Mucosa of rectum (tissue), 2 donors: Measurements from ENCODE around the gene ZNF516.

Source experiments
- H3K27ac ChIP-seq, 2 donors: one replicate each; pipeline ENCODE4 v1.7.0; 2013; ENCODE audit warnings: inconsistent platforms in 2 of 2, low read depth in 2 of 2, low read length in 2 of 2
- H3K27me3 ChIP-seq, 2 donors: one replicate each; pipeline ENCODE4 v1.7.0; 2013; ENCODE audit warnings: low read length in 2 of 2; ENCODE audit not compliant: control insufficient read depth in 2 of 2, insufficient read depth in 2 of 2
- H3K36me3 ChIP-seq, 2 donors: one replicate each; pipeline ENCODE4 v1.7.0; 2013; ENCODE audit warnings: low read length in 2 of 2; ENCODE audit not compliant: control insufficient read depth in 2 of 2, insufficient read depth in 2 of 2
- H3K4me1 ChIP-seq, 2 donors: one replicate each; pipeline ENCODE4 v1.7.0; 2013; ENCODE audit warnings: low read length in 2 of 2, mild to moderate bottlenecking in 1 of 2; ENCODE audit not compliant: control insufficient read depth in 2 of 2, insufficient read depth in 2 of 2
- H3K4me3 ChIP-seq, 2 donors: one replicate each; pipeline ENCODE4 v1.7.0; 2013; ENCODE audit warnings: low read length in 2 of 2
- H3K9ac ChIP-seq, 2 donors: one replicate each; pipeline ENCODE4 v1.7.0; 2013; ENCODE audit warnings: low read length in 2 of 2, low read depth in 1 of 2, mild to moderate bottlenecking in 1 of 2
- H3K9me3 ChIP-seq, 2 donors: one replicate each; pipeline ENCODE4 v1.7.0; 2013; ENCODE audit warnings: low read length in 2 of 2; ENCODE audit not compliant: control insufficient read depth in 2 of 2
- donor health status: healthy.
- donor health status: Normal muscosa, but diverticular disease.

ZNF516 gene

DNA sequence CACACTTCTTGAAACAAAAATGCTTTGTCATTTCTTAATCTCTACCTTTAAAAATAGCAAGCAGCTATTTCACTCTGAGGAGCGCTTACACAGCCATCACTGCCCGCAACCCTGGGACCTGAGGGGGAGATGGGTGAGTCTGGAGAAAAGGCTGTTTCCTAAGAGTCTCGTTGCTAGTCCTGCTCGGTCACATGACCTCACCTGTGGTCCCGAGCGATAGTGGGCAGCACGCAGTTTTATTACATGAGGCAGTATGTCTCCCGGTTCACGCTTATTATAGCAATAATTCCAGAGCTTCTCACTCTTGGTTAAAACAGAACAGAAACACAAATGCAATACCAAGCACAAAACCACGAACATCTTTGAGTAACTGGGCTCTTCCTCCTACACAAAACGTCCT, 105.3 kb downstream of the ZNF516 start:
- no peaks in the 10 kb centered on the region for H3K9me3 ChIP-seq
- peaks cover 3 to 4% of the 10 kb centered on the region in 2 donors for H3K4me1 ChIP-seq
- H3K27me3 ChIP-seq, result no peaks in the 10 kb centered on the region
- H3K4me3 ChIP-seq, result no peak overlapping the region
- H3K36me3 ChIP-seq, result no peaks in the 10 kb centered on the region
- H3K27ac ChIP-seq, result no peak overlapping the region
- H3K9ac ChIP-seq, result no peak overlapping the region

DNA sequence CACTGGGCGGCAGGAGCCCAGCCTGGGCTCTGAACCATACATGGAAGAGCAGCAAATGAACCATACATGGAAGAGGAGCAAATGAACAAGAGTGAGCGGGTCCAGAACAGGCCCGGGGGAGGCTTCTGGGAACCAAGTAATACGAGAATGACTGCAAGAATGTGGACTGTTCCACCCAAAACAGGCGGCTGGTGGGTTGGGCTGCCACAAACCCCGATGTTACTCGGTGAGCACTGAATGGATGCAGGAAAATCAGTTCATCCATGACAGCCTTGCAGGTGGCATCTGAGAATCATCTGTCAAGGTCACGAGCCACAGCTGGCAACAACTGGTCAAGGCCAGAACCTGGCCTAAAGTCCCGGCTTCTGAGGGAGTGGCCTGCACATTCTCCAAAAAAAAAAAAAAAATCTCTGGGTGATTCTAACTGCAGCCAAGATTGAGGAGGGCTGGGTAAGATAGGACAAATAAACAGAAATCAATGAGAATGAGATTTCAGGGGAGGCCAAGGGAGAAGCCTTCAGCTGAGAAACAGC, 106.1 kb downstream of the ZNF516 start:
- H3K27ac ChIP-seq, result no peak overlapping the region
- H3K4me3 ChIP-seq, result no peak overlapping the region
- H3K27me3 ChIP-seq, result no peaks in the 10 kb centered on the region
- no peak overlapping the region for H3K9ac ChIP-seq
- no peaks in the 10 kb centered on the region for H3K9me3 ChIP-seq
- no peaks in the 10 kb centered on the region for H3K36me3 ChIP-seq
- H3K4me1 ChIP-seq, result peaks cover 3 to 4% of the 10 kb centered on the region in 2 donors

DNA sequence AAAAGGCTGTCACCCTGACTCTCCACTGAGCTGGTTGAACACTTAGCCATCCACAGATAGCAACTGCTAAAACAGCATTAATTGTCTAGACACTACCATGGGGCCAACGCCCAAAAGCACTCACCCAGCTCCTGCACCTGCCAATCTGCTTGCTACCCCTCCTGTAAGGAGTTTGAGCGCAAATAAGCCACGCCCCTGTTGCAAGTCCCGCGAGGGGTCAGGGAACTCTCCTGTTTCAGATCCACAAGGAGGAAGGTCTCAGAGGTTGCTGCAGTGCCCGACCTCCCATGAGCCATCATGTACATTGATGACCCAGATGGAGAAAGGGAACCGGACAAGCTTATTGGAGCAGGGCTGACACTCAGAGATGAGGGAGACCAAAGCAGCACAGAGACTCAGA, 106.8 kb downstream of the ZNF516 start:
- H3K27ac ChIP-seq, result no peak overlapping the region
- no peaks in the 10 kb centered on the region for H3K36me3 ChIP-seq
- H3K9ac ChIP-seq, result no peak overlapping the region
- H3K27me3 ChIP-seq, result no peaks in the 10 kb centered on the region
- no peak overlapping the region for H3K4me3 ChIP-seq
- peaks cover 3 to 4% of the 10 kb centered on the region in 2 donors for H3K4me1 ChIP-seq
- H3K9me3 ChIP-seq, result no peaks in the 10 kb centered on the region

DNA sequence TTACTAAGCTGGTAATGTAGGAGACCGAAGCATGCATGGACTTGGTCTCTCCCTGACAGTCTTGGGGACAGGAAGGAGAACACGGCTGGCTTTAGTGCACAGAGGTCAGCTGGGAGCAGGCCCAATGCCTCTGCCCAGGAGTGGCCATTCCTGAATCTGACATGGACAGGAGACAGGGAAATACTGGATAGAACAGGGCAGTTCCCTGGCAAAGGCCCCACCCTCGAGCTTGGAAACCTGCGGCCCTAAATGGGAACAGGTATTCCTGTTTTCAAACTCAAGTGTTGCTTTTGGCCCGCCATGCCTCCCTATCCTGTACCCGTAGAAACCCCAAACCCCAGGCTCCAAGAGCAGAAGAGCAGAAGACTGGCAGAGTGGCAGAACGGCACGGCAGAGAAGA, 107.4 kb downstream of the ZNF516 start:
- Histone ChIP-seq H3K4me3 (no peak overlapping the region), H3K27ac (no peak overlapping the region), H3K27me3 (no peaks in the 10 kb centered on the region), H3K36me3 (no peaks in the 10 kb centered on the region), H3K9me3 (no peaks in the 10 kb centered on the region), H3K4me1 (peaks cover 3 to 4% of the 10 kb centered on the region in 2 donors), H3K9ac (no peak overlapping the region)

DNA sequence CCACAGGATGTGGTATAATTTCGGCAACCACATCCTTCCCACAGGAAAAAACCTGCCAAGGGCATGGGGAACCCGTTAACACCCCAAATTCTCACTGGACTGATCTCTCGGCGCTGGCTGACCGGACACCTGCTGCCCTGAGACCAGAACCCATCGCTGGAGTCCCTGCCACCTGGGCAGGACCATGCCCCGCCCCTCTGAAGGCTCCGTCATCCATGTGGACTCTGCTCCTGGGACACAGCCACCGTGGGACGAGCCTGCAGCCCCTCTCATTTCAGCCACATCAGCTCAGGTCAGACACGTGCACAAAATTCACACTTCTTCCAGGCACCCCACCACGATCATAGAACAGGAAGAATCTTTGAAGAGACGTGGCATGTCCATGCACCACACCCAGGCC, 108.2 kb downstream of the ZNF516 start:
- no peaks in the 10 kb centered on the region for H3K36me3 ChIP-seq
- H3K9ac ChIP-seq, result no peak overlapping the region
- no peaks in the 10 kb centered on the region for H3K9me3 ChIP-seq
- H3K4me1 ChIP-seq, result peaks cover 3 to 4% of the 10 kb centered on the region in 2 donors
- H3K27ac ChIP-seq, result no peak overlapping the region
- H3K4me3 ChIP-seq, result no peak overlapping the region
- H3K27me3 ChIP-seq, result no peaks in the 10 kb centered on the region

DNA sequence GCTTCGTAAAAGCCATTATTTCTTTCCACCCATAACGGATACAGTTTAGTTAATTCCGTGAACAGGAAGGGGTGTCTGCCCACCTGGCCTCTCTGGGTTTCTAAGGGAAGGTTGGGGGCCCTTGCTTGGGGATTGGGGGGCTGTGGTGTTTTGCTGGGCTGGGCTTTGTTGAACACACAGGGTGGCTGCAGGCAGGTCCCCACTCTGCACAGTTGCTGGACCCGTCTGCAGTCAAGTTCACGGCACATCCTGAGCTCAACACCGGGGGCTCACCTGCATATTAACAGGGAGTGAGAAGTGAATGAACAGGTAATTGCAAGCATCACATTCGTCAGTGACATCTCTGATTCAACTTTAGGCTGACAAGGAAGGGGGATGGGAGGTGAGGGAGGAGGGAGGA, 109.0 kb downstream of the ZNF516 start:
- Histone ChIP-seq H3K9ac (no peak overlapping the region), H3K27ac (no peak overlapping the region), H3K4me1 (peaks cover 3 to 4% of the 10 kb centered on the region in 2 donors), H3K27me3 (no peaks in the 10 kb centered on the region), H3K4me3 (no peak overlapping the region), H3K9me3 (no peaks in the 10 kb centered on the region), H3K36me3 (no peaks in the 10 kb centered on the region)

DNA sequence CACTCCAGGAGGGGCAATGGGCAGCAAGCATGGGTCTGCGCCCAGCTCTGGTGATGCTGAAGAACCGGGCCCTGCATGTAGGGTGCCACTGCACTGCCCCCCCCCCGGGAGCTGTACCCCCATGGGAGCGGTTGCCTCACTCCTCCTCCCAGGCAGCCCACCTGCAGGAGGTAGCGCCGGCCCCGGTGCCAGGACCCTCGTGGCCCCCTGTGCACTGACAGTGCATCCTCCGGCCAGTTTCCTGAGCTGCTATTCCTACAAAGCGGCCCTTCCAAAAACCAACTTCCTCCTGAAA, 109.4 kb downstream of the ZNF516 start:
- no peak overlapping the region for H3K27ac ChIP-seq
- no peaks in the 10 kb centered on the region for H3K9me3 ChIP-seq
- H3K9ac ChIP-seq, result no peak overlapping the region
- no peaks in the 10 kb centered on the region for H3K27me3 ChIP-seq
- peaks cover 3 to 4% of the 10 kb centered on the region in 2 donors for H3K4me1 ChIP-seq
- H3K36me3 ChIP-seq, result no peaks in the 10 kb centered on the region
- H3K4me3 ChIP-seq, result no peak overlapping the region

DNA sequence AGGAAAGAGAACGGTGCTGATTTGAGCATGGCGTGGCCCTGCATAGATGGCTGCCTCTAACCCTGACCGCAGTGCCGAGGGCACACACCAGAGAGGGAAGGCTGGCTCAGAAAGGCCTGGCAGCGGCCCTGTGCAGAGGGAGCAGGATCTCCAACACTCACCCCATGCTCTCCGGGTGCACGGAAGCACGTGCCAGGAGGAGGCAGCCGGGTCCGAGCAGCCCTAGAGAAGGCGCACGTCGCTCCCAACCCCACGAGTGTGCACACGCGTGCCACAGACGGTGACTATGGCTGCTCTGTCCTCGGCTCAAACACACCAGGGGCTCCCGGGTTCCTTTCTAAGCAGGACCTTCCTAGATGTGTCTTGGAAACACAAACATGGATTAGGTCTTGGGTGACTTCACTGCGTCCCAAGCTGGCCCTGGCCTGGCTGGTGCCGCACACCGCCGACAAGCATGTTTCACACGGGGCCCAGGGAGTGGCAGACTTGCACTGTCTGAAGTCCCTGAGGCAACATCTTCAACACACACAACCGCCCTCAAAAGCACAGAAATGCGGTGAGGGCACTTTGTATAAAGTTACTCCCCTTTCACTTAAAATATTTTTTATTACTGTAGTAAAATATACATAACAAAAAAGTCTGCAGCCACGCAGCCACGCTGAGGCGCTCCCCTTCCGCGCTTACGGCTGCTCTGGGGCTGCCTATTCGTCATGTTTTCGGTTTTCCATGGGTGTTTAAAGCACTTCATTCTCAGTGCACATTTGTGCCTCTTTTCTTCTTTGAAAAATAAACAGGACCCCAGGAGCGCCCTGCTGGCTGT, 110.0 kb downstream of the ZNF516 start:
- Histone ChIP-seq H3K27me3 (no peaks in the 10 kb centered on the region), H3K9ac (no peak overlapping the region), H3K4me1 (peaks cover under 1 to 3% of the 10 kb centered on the region in 2 donors), H3K27ac (no peak overlapping the region), H3K4me3 (no peak overlapping the region), H3K36me3 (no peaks in the 10 kb centered on the region), H3K9me3 (no peaks in the 10 kb centered on the region)

DNA sequence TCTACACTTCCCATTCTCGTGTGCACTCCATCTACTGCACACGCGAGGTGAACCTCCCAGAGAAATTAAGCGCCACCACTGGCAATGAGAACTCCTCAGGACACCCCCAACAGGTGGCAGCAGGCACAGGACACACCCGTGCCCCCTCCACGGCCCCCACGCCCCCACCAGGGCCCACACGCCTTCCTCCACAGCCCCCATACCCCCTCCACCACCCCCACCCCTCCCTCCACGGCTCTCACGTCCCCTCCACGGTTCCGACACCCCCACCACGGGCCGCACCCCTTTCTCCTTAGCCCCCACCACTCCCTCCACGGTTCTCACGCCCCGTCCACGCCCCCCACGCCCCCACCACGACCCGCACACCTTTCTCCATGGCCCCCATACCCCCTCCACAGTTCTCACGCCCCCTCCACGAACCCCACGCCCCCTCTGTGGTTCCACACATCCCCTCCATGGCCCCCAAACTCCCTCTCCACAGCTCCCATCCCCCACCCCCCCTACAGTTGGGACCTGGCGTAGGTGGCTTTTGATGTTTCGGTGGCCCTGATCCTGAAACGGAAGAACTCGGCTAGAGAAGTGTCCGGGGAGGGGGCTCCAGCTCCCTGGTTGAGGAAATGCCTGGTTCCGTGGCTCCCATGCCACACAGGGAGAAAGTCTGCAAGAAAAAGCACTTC, 110.8 kb downstream of the ZNF516 start:
- Histone ChIP-seq H3K4me1 (peaks cover 0 to under 1% of the 10 kb centered on the region in 2 donors), H3K4me3 (no peak overlapping the region), H3K27me3 (no peaks in the 10 kb centered on the region), H3K9me3 (no peaks in the 10 kb centered on the region), H3K9ac (no peak overlapping the region), H3K36me3 (peaks cover 0 to 4% of the 10 kb centered on the region in 2 donors), H3K27ac (no peak overlapping the region)

DNA sequence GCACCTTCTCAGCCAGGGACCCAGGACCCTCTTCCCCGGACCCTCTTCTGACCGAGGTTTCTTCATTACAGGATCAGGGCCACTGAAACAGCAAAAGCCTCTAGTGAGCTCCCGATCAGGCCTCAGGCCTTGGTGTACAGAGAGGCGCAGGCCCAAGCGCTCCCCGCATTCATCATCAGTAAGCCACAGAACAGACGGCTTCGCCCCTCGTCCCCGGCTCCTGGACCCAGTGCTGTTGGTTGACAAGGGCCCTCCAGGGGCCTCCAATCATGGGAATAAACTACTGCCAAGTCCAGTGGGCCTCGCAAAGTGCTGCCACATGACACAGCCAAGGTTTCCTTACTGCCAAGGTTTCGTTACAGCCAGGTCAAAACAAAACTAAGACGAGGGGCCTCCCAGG, 111.4 kb downstream of the ZNF516 start:
- Histone ChIP-seq H3K9ac (no peak overlapping the region), H3K4me3 (no peak overlapping the region), H3K36me3 (peaks cover under 1 to 8% of the 10 kb centered on the region in 2 donors), H3K4me1 (no peaks in the 10 kb centered on the region), H3K27ac (no peak overlapping the region), H3K9me3 (no peaks in the 10 kb centered on the region), H3K27me3 (no peaks in the 10 kb centered on the region)
